HepG2 (cell line): ENCODE results near the gene THAP3. TPM values are rescaled to one million over a fixed set of nuclear protein-coding genes. Genes with fewer than 3 reads are reported as not detected.

ENCODE experiments used
- ATF7 ChIP-seq, 2 experiments: fragments of 450-650 bp in 1 of 2; sonication (generic) in 1 of 2; formaldehyde crosslinking in 1 of 2; IDR thresholded peaks; 2 replicates each; pipeline versions ENCODE4 v1.4.0 to v1.6.1; 2016 to 2020; ENCODE audit warnings: antibody characterized with exemption in 1 of 2, mild to moderate bottlenecking in 1 of 2, missing genetic modification reagents in 1 of 2
- CSRNP1 ChIP-seq: sonication (generic); formaldehyde crosslinking; IDR thresholded peaks from 2 replicates; pipeline ENCODE4 v1.8.1; 2023; ENCODE audit warnings: mild to moderate bottlenecking, missing genetic modification reagents
- DDIT3 ChIP-seq: sonication (generic); formaldehyde crosslinking; IDR thresholded peaks from 2 replicates; pipeline ENCODE4 v1.4.0; 2020; ENCODE audit warnings: mild to moderate bottlenecking, missing genetic modification reagents
- EZH2 ChIP-seq: conservative IDR thresholded peaks from 2 replicates; pipeline ENCODE4 v1.6.1; 2012; ENCODE audit warnings: mild to moderate bottlenecking, low read depth, low read length, moderate library complexity
- GATAD1 ChIP-seq: IDR thresholded peaks from 2 replicates; pipeline ENCODE4 v1.6.1; 2016; ENCODE audit warnings: missing genetic modification reagents, missing compliant biosample characterization
- HIVEP1 ChIP-seq: sonication (generic); formaldehyde crosslinking; IDR thresholded peaks from 2 replicates; pipeline ENCODE4 v1.4.0; 2020; ENCODE audit warnings: mild to moderate bottlenecking, missing genetic modification reagents
- HNF4G ChIP-seq, 2 experiments: sonication (generic) in 1 of 2; formaldehyde crosslinking in 1 of 2; IDR thresholded peaks; 2 replicates each; pipeline versions ENCODE4 v1.4.0 to v1.6.1; 2011 to 2020; ENCODE audit warnings: borderline replicate concordance in 2 of 2, low read depth in 2 of 2, mild to moderate bottlenecking in 2 of 2, low read length in 1 of 2, missing genetic modification reagents in 1 of 2, moderate library complexity in 1 of 2
- IKZF4 ChIP-seq: sonication (generic); formaldehyde crosslinking; IDR thresholded peaks from 2 replicates; pipeline ENCODE4 v1.5.1; 2020; ENCODE audit warnings: borderline replicate concordance, mild to moderate bottlenecking, low read depth, missing genetic modification reagents; ENCODE audit errors: not compliant biosample characterization
- MEIS2 ChIP-seq: sonication (generic); formaldehyde crosslinking; IDR thresholded peaks from 2 replicates; pipeline ENCODE4 v1.9.0; 2021; ENCODE audit warnings: mild to moderate bottlenecking, missing genetic modification reagents
- STAG1 ChIP-seq: sonication (generic); formaldehyde crosslinking; IDR thresholded peaks from 2 replicates; pipeline ENCODE4 v1.4.0; 2020; ENCODE audit warnings: missing genetic modification reagents
- TFDP2 ChIP-seq: sonication (generic); formaldehyde crosslinking; IDR thresholded peaks from 2 replicates; pipeline ENCODE4 v1.4.0; 2020; ENCODE audit warnings: missing genetic modification reagents
- YEATS4 ChIP-seq: sonication (generic); formaldehyde crosslinking; IDR thresholded peaks from 2 replicates; pipeline ENCODE4 v1.4.0; 2020; ENCODE audit warnings: missing genetic modification reagents, borderline replicate concordance
- ZBTB43 ChIP-seq: sonication (generic); formaldehyde crosslinking; conservative IDR thresholded peaks from 2 replicates; pipeline ENCODE4 v1.4.0; 2020; ENCODE audit warnings: missing genetic modification reagents
- ZFP62 ChIP-seq: sonication (generic); formaldehyde crosslinking; IDR thresholded peaks from 2 replicates; pipeline ENCODE4 v1.4.0; 2020; ENCODE audit warnings: missing genetic modification reagents
- ZKSCAN5 ChIP-seq: sonication (generic); formaldehyde crosslinking; IDR thresholded peaks from 2 replicates; pipeline ENCODE4 v1.5.1; 2020; ENCODE audit warnings: mild to moderate bottlenecking, missing genetic modification reagents
- ZNF121 ChIP-seq: sonication (generic); formaldehyde crosslinking; IDR thresholded peaks from 2 replicates; pipeline ENCODE4 v1.5.0; 2020; ENCODE audit warnings: mild to moderate bottlenecking, missing genetic modification reagents
- ZNF33B ChIP-seq: sonication (generic); formaldehyde crosslinking; IDR thresholded peaks from 2 replicates; pipeline ENCODE4 v1.5.1; 2020; ENCODE audit warnings: mild to moderate bottlenecking, missing genetic modification reagents
- ZNF460 ChIP-seq: sonication (generic); formaldehyde crosslinking; IDR thresholded peaks from 2 replicates; pipeline ENCODE4 v1.5.1; 2020; ENCODE audit warnings: missing genetic modification reagents, mild to moderate bottlenecking, borderline replicate concordance
- ZNF510 ChIP-seq: sonication (generic); formaldehyde crosslinking; IDR thresholded peaks from 2 replicates; pipeline ENCODE4 v1.4.0; 2020; ENCODE audit warnings: low read depth, mild to moderate bottlenecking, missing genetic modification reagents
- polyA plus RNA-seq, 8 experiments: library from polyadenylated mRNA; depleted of rRNA in 3 of 8; stranded (reverse) in 7 of 8; unstranded in 1 of 8; fragments of >200 nt; fragmentation: Illumina TruSeq in 4 of 8; extraction: Trizol in 4 of 8; gene quantifications; 2 replicates each; pipeline versions ENCODE4 v1.2.1 to v1.2.3, GENCODE V29; 2011 to 2016; ENCODE audit warnings: low read depth in 4 of 8, missing spikeins in 1 of 8, mixed read lengths in 1 of 8; ENCODE audit not compliant: insufficient read depth in 1 of 8
- total RNA-seq, 5 experiments: library from RNA; depleted of rRNA; stranded (reverse); fragments of >200 nt; fragmentation: Illumina TruSeq; extraction: Trizol; gene quantifications; 2 replicates each; pipeline ENCODE4 v1.2.3, GENCODE V29; 2016; ENCODE audit warnings: low read depth in 1 of 5
- TF ChIP-seq, protein P1 (sequence below): IDR thresholded peaks from 2 replicates; pipeline ENCODE4 v1.6.1; 2012; ENCODE audit warnings: inconsistent platforms
- TF ChIP-seq, protein P2 (sequence below): IDR thresholded peaks from 2 replicates; pipeline ENCODE4 v1.6.1; 2016; ENCODE audit warnings: control low read depth
- TF ChIP-seq, protein P3 (sequence below): sonication (generic); formaldehyde crosslinking; IDR thresholded peaks from 2 replicates; pipeline ENCODE4 v1.4.0; 2020; ENCODE audit warnings: low read depth, mild to moderate bottlenecking, missing genetic modification reagents

The THAP3 gene
- total and polyA plus RNA-seq, 2 of the 13 experiments (the other 11 are each of a cell fraction or from before 2014, with no cell fraction given), result 10.3 to 14.9 TPM

DNA sequence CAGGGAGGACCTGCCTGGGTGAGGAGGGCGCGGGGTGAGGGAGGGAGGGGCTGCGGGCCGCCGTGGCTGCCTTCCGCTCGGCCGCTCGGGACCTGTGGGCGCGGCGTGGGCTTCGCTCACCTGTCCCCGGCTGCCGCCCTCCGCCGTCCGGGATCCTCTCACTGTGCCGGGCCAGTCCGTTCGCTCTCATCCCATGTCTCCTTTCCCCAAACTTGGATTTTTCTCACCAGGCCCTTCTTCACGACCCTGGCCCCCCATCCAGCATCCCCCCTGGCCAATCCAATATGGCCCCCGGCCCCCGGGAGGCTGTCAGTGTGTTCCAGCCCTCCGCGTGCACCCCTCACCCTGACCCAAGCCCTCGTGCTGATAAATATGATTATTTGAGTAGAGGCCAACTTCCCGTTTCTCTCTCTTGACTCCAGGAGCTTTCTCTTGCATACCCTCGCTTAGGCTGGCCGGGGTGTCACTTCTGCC is 44.5 kb upstream of the THAP3 start (continued):
- TF ChIP-seq DDIT3 (CRISPR knock-in tag) (no peak), ZFP62 (CRISPR knock-in tag) (no peak), YEATS4 (CRISPR knock-in tag) (0 out of 2 replicates have a peak, but pooled peaks have one; percentile 10), GATAD1 (CRISPR knock-in tag) (no peak), ZNF121 (CRISPR knock-in tag) (peak; percentile 28; the same call in 1 of the 2 replicates), ZNF460 (CRISPR knock-in tag) (no peak), ZNF510 (CRISPR knock-in tag) (no peak), TFDP2 (0 out of 2 replicates have a peak, but pooled peaks have one; percentile 7), STAG1 (CRISPR knock-in tag) (no peak), CSRNP1 (CRISPR knock-in tag) (0 out of 2 replicates have a peak, but pooled peaks have one; percentile 55), ZNF33B (CRISPR knock-in tag) (peak; percentile 7; the same call in 1 of the 2 replicates), HNF4G (IDR thresholded peaks at IDR 0.05; ENCODE audit: borderline replicate concordance, low read depth, low read length) (no peak), HNF4G (CRISPR knock-in tag; IDR thresholded peaks at IDR 0.05; ENCODE audit: borderline replicate concordance, low read depth) (peak; percentile 11; the same call in 1 of the 2 replicates), HIVEP1 (CRISPR knock-in tag) (no peak), IKZF4 (CRISPR knock-in tag) (peak; percentile 0), EZH2 (no peak), ATF7 (IDR thresholded peaks at IDR 0.05) (no peak), ATF7 (CRISPR knock-in tag; IDR thresholded peaks at IDR 0.05) (no peak), ZKSCAN5 (no peak), MEIS2 (CRISPR knock-in tag) (no peak), ZBTB43 (CRISPR knock-in tag) (no peak)
- TF ChIP-seq, protein P1, sequence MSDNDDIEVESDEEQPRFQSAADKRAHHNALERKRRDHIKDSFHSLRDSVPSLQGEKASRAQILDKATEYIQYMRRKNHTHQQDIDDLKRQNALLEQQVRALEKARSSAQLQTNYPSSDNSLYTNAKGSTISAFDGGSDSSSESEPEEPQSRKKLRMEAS, result 0 out of 2 replicates have a peak, but pooled peaks have one; percentile 5
- TF ChIP-seq, protein P2, sequence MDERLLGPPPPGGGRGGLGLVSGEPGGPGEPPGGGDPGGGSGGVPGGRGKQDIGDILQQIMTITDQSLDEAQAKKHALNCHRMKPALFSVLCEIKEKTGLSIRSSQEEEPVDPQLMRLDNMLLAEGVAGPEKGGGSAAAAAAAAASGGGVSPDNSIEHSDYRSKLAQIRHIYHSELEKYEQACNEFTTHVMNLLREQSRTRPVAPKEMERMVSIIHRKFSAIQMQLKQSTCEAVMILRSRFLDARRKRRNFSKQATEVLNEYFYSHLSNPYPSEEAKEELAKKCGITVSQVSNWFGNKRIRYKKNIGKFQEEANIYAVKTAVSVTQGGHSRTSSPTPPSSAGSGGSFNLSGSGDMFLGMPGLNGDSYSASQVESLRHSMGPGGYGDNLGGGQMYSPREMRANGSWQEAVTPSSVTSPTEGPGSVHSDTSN (CRISPR knock-in tag), result no peak
- TF ChIP-seq, protein P3, sequence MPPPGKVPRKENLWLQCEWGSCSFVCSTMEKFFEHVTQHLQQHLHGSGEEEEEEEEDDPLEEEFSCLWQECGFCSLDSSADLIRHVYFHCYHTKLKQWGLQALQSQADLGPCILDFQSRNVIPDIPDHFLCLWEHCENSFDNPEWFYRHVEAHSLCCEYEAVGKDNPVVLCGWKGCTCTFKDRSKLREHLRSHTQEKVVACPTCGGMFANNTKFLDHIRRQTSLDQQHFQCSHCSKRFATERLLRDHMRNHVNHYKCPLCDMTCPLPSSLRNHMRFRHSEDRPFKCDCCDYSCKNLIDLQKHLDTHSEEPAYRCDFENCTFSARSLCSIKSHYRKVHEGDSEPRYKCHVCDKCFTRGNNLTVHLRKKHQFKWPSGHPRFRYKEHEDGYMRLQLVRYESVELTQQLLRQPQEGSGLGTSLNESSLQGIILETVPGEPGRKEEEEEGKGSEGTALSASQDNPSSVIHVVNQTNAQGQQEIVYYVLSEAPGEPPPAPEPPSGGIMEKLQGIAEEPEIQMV, result no peak
